Dedifferentiated amniotic fluid mesenchymal stem cell (primary cell): ENCODE measurements around the gene TXK.

ENCODE experiments used
- DNase-seq: peaks from one replicate; pipeline ENCODE4 v3.0.0-alpha.2; 2016; ENCODE audit errors: extremely low spot score

TXK gene

GRCh38 chr4:48137846-48138245, 3.8 kb upstream of the TXK start:
- DNase-seq, result no peak

DNA sequence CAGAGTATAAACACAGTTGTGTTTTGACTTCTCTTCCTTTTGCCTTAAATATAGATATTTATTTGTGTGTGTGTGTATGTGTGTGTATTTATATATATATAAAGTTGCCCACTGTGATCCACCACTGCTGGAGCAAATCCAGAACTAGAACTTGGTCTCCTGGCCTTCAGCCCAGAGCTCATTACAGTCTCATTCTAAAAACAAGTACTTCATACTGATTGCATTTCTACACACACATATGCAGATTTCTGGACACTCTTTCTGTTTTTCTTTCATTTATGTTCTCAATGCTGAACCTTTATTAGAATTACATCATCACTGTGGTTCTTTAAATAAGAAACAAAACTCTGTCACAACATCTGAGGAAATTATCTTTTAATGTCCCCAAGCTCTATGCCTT, 381 bp downstream of the TXK start:
- no peak for DNase-seq

GRCh38 chr4:48131736-48132135, 2.3 kb downstream of the TXK start:
- no peak for DNase-seq

- DNase-seq, result no peak
These were observed 4.0 kb downstream of the TXK start for GRCh38 chr4:48130100-48130499.

DNA sequence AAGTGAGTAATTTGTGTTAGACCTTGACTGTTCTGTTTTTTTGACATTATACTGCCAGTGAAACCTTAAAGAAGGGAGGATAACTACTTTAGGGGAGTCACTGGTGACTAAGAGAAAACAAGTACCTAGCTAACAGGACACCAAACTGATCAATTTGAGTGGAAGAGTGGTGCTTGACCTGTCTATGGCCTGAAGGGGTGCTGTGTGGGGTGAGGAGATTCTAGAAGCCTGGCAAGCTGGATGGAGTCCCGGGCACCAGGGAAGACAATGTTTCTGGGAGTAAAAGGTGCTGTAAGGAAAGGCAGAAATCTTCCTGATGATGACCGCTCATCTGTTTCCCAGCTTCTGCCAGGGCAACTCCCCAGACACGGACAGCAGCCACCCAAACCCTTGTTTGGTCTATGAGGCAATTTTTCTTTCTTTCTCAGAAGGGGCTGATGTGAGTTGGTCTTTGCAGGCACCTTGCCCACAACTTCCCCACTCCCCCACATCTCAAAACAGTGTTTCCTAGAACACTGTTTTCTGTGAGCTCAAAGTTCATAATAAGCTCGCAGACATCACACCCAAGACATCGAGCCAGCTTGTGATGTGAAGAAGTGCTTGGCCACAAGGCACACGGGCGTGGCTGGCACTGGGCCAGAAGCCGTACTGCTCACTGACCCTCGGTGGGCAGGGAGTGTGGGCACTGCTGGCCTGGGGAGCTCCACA, 4.6 kb downstream of the TXK start:
- no peak for DNase-seq

DNA sequence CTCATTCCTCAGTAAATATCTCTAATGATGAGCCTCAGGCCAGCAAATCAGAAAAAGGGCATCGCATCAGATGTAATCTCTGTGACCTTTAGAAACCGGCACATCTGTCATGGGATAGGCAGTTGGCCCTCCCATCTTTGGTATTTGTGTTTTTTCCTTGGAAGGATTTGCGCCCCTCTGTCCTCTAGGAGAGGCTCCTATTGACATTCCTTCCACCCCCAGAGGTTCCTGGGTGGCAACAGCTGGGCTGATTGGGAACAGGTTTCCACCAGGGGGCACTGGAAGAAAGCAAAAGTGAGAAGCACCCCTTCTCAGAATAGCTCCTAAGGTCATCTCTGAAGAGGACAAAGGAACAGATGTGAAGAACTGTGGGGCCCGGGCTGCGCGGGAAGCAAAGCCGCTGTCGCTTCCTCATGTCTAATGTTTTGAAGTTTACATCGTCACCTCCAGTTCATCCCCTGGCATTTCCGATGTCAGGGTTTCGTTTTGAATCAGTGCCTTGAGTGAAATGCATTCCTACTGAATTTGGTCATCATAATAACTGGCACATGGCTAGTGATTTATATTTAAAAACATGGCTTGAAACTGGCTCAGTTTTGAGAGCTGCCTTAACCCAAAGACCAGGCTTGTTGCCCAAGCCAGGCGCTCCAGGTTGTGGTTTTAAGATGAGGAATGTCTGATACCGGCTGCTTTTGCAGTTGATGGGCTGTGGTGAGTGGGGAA, 6.2 kb downstream of the TXK start:
- peak; percentile 90 for DNase-seq

DNA sequence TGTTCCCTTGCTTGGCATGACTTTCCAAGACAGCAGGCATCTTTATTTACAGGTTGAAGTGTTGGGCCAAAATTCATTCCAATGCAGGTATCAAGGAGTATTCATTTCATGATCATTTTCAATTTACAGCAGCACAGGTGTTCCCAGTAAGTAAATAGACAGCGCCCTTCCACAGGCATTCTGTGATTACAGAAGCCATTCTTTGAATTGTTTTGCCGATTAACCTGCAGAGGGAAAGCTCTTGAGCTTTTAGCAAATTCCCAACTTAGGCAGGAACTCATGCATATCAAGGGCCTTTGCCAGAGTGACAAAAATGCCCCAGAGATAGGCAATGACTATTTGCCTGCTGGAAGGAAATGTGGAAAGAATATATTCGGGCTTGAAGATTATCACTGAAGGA, 6.8 kb downstream of the TXK start:
- no peak for DNase-seq

- DNase-seq, result no peak
These were observed 7.4 kb downstream of the TXK start for GRCh38 chr4:48126621-48127020.

DNA sequence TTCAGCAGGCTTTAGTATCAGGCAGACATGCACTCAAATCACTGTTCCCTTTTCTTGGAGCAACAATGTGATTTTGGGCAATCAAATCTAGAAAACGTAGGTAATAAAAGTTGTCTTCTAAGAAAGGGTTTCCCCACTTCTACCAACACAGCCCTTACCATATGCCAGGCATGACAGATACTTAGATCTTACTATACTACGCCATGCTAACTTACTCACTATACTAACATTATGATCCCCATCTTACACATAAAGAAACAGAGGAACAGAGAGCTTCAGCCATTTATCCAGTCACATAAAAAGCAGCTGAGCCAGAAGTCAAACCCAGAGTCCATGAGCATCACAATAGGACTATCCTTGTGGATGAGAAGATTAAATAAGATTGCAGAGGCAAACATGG, 9.2 kb downstream of the TXK start:
- DNase-seq, result no peak

DNA sequence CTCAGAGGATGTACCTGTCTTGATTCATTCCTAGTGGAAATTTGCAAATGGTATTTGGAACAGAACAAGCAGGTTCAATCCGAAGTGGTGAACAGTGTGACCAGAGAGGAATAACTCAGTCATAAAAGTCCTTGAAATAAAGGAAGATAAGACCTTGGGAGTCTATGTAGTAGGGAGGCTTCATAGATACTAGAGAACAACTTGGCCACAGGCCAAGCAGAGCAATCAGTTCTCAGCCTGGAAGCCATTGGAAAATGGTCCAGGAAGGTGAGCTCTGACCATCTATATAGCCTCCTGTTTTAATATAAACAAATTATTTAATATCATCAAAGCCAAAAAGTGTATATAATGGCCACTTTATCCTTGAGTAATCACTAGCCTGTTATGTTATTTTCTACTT, 11.3 kb downstream of the TXK start:
- DNase-seq, result no peak

DNA sequence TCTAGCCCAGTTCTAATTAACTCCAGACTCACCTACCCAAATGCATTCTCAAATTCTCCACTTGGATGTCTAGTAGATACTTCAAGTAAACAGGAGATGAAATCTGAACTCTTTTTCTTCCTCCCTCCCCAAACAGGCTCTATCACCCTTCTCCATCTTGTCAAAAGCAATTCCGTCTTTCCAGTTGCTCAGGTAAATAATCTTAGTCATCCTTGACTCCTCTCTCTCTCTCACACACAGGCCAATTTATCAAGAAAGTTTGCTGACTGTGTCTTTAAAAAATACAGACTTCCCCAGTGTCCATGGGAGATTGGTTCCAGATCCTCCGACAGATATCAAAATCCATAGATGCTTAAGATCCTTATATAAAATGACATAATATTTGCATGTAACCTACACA, 12.9 kb downstream of the TXK start:
- no peak for DNase-seq

GRCh38 chr4:48120132-48120531, 13.9 kb downstream of the TXK start:
- no peak for DNase-seq

DNA sequence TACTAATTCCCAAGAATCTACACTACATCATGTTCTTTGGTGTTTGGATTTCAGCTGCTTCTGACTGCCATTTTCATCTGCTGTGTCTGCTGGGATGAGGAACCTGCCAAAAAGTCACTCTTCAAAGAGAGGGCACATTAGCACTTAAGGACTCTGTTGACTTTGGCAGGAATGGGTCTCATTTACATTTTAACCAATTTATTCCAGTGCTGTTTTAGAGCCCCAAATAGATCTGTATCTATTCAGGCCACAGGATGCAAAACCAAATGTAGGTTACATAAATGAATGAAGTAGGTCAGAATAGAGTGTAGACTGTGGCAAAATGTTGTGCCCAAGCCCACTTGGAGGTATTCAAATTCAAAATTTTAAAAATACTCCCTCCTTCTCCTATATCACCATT, 14.4 kb downstream of the TXK start:
- no peak for DNase-seq

GRCh38 chr4:48118081-48118480, 16.0 kb downstream of the TXK start:
- no peak for DNase-seq

DNA sequence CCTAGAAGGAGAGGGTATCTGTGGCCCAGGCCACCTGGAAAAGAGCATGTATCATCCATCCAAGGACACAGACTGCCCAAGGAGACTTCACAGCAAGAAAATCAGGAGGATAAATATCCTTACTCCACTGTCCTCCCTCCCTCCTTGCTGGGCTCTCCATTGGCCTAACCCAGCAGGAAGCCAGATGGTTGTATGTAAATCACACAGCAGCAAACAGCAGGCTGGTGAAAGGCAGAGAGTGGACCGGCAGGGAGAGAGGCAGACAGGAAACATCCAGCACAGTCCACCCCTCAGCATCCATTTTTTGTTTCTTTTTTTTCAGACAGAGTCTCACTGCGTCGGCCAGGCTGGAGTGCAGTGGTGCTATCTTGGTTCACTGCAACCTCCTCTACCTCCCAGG, 17.5 kb downstream of the TXK start:
- DNase-seq, result no peak

- DNase-seq, result no peak
These were observed 19.6 kb downstream of the TXK start for GRCh38 chr4:48114412-48114811.

DNA sequence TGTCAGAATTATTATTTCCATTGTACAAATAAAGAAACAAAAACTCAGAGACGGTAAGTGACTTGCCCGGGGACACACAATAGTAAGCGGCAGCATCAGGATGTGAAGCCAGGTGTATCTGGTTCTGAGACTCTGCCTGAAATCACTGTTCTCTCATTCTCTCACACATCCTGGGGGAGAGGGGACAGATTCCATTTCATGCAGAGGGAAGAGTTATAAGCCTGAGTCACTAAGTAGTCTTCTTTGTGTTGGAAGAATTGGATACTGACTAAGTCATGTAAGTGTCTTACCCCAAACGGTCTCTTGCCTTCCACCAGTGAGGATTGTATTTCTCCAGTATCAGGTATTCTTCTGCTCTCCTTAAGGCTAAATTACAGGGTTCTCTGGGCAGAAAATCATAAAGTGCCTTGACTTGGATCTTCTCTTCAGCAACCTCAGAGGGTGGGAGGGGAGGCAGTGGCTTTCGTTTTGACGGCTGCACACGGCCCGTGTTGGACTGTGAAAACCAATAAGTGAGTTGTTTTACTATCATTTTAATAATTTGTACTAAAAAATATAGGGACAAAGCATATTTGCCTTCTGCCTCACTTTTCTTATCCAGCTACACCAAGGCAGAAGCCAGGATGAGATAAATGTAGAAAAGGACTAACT, 21.9 kb downstream of the TXK start:
- DNase-seq, result no peak

GRCh38 chr4:48110452-48110978, 23.5 kb downstream of the TXK start:
- DNase-seq, result peak; percentile 41

DNA sequence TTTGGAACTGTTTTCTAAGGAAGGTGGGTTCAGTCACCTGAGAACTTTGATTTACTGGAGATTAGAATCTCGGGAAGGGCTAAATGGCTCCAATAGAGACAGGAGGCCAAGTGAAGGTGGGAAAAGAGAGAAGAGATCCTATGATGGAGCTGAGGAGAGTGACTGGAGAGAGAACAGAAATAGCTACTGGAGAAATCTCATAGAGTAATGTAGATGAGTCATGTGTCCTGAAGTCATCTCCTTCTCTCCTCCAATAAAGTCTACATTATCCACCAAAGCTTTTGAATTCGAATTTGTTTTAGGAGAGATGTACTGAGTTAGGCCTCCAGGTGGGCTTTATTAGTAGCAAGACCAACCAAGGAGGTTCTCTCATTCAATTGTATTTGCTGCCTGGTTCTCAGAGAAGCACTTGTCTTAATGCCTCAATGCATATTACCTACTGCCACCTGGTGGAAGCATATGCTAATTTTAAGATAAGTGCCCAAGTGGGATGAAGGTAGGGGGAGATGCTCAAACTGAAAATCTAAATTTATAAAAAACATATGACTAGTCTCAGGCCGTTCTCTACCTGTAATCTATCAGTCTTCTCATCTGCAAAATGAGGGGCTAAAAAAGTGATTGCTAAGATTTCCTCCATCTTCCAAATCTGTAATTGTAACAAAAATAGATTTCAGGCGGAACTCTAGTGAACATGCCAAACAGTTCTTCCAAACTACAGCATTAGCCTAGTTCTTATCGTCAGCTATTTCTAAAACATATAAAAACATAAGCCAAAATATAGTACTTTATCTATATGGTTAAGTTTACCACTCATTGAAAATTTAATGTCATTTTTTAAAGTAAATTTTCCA, 24.4 kb downstream of the TXK start:
- DNase-seq, result no peak

DNA sequence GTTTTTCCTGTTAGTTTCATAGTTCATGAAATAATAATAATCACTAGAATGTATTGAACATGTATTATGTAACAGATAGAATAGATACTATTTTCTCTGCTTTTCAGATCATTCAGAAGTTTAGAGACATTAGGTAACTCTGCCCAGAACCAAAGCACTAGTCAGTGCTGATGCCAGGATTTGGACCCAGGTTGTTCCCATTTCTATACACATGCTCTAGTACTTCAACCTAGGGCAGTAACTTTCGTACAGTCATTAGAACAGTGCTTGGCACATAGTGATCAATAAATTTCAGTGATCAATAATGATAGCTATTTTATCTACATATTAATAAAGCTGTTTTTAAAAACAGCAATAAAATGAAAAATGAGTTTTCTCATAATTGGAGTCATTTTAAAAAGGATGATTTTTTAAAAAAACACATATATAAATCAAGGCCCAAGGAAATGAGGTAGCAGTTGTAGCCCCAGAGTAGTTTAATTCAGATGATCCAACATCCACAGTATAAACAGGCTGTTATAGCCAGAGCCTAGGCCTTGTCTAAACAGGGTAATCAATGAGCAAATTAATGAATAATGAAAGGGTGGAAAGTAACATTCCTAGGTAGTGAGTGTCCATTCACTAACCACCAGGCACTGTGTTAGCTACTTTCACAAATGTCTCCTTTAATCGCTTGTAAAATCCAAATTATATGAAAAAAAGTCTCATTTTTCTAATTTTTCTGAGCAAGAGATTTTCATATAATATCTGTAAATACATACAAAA, 25.6 kb downstream of the TXK start:
- DNase-seq, result no peak

- DNase-seq, result no peak
These were observed 28.8 kb downstream of the TXK start for GRCh38 chr4:48105230-48105629.
